GM18868 (cell line): ENCODE measurements around the gene GOLGA6D.
"Not testable (repeated sequence)": the region's sequence is repeated elsewhere in the genome, so short reads cannot be mapped to it uniquely, and the experiment has no call there.

Experiments used
- ATAC-seq: cut with Tn5 transposase; IDR thresholded peaks from one replicate; pipeline ENCODE4 v1.9.1; 2021; ENCODE audit warnings: mild to moderate bottlenecking, moderate library complexity; ENCODE audit not compliant: unreplicated experiment

GOLGA6D gene

GRCh38 chr15:75328493-75329314 lies 46.1 kb downstream of the GOLGA6D start:
- ATAC-seq: no peak

DNA sequence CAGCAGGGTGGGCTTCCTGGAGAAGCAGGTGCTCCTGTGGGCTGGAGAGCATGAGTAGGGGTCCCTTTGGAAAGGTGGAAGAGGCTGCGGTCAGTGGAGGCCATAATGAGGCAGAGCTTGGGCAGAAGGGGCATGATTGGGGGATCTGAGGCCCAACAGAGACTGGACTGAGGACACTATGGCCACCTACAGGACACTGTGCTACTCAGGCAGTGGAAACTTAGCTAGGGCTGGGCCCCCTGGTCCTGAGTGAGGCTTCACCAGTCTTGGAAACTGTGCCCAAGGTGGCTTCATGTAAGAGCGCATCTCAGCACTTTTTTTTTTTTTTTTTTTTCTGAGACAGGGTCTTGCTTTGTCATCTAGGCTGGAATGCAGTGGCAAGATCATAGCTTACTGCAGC lies 46.9 kb downstream of the GOLGA6D start:
- ATAC-seq: no peak

- ATAC-seq: not testable (repeated sequence)
Measured at GRCh38 chr15:75332093-75332492, 49.5 kb downstream of the GOLGA6D start.

- ATAC-seq: not testable (repeated sequence)
Measured at GRCh38 chr15:75333654-75334419, 51.2 kb downstream of the GOLGA6D start.

DNA sequence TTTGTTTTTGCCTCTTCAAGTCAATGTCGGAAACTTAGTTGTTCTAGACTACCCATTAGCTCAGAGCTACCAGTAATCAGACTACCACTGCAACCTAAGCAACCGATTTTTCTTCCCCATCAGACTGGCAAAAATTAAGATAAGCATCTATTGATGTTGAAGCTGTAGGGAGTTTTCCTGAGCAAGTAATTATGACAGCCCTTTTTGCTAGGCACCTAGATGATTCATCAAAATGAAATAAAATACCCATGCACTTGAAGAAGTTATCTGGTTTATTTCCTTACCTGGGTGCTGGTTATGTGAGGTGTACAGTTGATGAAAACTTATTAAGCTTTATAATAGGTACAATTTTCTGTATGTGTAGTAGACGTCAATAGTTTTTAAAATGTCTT lies 52.7 kb downstream of the GOLGA6D start:
- no peak for ATAC-seq

GRCh38 chr15:75335705-75336355 lies 53.2 kb downstream of the GOLGA6D start, which contains the start of gene COMMD4:
Gene COMMD4 (plus strand): TSS chr15:75336063. CDS start chr15:75336090, 27 bp downstream.
- ATAC-seq: peak; percentile 53

- no peak for ATAC-seq
Measured at GRCh38 chr15:75338661-75339240, 56.1 kb downstream of the GOLGA6D start.

GRCh38 chr15:75339531-75340240 lies 57.1 kb downstream of the GOLGA6D start:
- no peak for ATAC-seq

DNA sequence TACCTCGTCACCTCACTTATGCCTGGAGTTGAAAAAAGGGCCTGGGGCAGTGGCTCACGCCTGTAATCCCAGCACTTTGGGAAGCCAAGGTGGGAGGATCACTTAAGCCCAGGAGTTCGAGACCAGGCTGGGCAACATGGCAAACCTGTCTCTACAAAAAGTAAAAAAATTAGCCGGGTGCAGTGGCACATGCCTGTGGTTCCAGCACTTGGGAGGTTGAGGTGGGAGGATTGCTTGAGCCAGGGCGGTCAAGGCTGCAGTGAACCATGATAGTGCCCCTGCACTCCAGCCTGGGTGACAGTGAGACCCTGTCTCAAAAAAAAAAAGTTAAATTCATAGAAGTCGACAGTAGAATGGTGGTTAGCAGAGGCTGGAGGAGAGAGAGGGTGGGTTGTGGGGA lies 59.6 kb downstream of the GOLGA6D start:
- ATAC-seq: no peak

- ATAC-seq: not testable (repeated sequence)
Measured at GRCh38 chr15:75343953-75344352, 61.3 kb downstream of the GOLGA6D start.
